GM12872 (cell line): ENCODE measurements around the gene TSHZ2.

Experiments
- TF ChIP-seq, protein P1 (sequence below): IDR thresholded peaks from 3 replicates; pipeline ENCODE4 v1.5.1; 2011; ENCODE audit warnings: low read depth, mild to moderate bottlenecking, low read length, moderate library complexity; ENCODE audit not compliant: insufficient read depth

TSHZ2 gene

DNA sequence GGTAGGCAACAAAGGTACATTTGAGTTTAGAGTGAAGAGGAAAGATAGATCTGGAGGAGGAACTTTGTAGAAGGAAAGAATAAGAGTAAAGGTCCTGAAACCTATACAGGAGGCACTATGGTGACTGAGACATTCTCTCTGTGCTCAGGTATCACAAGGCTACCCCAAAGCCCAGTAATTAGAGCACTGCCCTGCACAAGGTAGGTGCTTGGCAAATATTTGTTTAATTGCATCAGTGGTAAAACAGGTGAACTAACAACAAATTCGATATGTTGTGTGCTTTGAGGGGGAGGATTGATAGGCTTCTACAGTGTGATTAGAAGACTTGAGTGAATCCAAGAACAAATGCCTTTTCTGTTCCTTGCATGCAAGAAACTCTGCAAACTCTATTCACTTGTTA is 6.8 kb upstream of the TSHZ2 start:
- TF ChIP-seq, protein P1, sequence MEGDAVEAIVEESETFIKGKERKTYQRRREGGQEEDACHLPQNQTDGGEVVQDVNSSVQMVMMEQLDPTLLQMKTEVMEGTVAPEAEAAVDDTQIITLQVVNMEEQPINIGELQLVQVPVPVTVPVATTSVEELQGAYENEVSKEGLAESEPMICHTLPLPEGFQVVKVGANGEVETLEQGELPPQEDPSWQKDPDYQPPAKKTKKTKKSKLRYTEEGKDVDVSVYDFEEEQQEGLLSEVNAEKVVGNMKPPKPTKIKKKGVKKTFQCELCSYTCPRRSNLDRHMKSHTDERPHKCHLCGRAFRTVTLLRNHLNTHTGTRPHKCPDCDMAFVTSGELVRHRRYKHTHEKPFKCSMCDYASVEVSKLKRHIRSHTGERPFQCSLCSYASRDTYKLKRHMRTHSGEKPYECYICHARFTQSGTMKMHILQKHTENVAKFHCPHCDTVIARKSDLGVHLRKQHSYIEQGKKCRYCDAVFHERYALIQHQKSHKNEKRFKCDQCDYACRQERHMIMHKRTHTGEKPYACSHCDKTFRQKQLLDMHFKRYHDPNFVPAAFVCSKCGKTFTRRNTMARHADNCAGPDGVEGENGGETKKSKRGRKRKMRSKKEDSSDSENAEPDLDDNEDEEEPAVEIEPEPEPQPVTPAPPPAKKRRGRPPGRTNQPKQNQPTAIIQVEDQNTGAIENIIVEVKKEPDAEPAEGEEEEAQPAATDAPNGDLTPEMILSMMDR: no peak

DNA sequence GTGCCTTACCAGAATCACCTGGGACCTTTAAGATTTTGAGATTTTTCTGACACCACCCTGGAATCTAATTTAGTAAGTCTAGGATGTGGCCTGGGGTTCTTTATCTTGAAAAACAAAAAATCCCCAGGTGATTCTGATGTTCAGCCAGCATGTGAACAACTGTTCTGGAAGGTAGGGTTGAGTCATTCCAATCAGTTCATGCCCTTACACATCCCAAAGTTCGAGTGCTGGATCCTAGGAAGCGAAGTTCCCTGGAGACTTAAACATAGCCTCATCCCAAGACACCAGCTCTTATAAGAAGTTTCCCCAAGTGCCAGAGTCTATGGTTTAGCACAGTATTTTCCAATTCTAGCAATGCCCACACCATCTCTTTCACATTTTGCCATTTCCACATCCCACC is 6.3 kb upstream of the TSHZ2 start:
- TF ChIP-seq, protein P1: no peak

DNA sequence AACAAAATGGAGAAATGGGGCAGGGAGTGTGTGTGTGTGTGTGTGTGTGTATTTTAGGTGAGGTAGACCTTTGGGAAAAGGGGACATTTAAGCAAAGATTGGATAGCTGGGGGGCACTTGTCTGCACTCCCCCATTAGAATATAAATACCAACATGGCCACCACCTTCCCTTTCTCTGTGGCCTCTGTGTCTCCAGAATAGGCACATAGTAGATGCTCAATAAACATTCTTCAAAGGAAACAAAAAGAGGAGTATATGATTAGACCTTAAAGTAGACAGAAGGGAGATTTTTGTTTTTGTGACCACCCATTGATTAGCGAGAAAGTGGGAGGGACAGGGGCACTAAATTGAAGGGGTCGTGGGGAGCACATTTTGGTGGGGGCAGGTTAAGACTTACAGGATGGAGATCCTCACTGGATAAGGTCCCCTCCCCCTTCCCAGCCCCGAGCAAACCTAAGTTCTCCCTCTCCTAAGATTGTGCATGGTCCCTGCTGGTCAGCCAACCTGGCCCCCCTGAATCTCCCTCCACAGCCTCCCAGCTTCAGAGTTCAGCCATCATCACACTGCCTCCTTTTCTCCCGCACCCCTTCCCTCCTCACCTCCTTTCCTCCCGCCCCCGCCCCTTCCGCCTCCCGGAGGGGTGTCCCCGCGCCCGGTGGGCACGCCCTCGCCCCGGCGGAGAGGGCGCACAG is 514 bp upstream of the TSHZ2 start:
- TF ChIP-seq, protein P1: no peak

DNA sequence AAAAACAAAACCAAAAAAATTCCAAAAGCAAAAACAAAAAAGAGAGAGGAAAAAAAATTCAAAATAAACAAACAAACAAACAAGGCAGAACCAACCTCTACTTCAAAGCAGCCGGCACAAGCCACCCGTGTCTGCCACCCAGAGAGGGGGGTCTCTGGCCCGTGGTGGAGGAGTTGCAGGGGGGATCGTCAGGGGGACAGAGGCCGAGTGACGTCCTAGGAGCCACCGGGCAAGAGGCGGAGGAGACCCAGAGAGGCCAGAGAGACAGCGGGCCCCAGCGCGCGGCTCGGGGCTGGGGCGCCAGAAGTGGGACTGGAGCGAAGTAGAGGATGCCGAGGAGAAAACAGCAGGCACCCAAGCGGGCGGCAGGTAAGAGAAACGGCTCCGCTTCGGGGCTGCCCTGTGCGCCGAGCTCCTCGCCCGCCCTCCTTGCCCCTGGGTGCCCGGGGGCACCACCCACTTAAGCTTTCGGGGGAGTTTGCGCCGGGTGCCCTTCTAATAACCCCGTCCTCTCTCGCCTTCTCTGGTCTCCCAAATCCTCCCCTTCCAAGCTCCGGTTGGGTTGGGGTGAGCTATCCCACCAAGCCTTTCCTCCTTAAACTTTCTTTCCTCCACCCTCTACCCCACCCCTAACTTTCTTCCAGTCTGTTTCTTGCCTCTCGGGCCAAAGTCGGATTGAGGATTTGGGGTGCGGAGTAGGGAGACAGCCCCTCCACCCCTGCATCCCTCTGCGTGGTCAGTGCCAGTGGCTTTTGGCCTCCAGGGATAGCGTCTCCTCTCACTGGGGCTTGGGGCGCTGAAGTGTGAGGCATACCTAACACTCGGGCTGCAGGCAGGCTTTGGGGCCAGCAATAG is 1.0 kb downstream of the TSHZ2 start:
- TF ChIP-seq, protein P1: no peak

DNA sequence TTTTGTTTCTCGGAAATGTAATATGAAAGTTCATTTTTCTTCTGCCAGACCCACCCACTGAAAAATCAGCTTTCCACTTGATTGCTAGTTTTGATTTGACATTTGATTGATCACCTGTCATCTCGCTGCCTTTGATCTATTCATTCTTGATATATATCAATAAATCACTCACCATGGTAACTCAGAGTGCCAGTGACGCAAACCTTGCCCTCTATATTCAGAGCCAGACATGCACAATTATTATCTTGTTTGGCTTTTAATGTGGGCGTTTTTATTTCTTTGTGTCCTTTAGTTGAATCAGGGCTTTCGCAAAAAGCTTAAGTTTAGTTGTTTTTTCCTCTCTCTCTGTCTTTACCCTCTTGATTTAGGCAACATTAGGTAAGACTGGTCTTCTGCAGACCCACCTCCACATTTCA is 2.0 kb downstream of the TSHZ2 start:
- TF ChIP-seq, protein P1: no peak

DNA sequence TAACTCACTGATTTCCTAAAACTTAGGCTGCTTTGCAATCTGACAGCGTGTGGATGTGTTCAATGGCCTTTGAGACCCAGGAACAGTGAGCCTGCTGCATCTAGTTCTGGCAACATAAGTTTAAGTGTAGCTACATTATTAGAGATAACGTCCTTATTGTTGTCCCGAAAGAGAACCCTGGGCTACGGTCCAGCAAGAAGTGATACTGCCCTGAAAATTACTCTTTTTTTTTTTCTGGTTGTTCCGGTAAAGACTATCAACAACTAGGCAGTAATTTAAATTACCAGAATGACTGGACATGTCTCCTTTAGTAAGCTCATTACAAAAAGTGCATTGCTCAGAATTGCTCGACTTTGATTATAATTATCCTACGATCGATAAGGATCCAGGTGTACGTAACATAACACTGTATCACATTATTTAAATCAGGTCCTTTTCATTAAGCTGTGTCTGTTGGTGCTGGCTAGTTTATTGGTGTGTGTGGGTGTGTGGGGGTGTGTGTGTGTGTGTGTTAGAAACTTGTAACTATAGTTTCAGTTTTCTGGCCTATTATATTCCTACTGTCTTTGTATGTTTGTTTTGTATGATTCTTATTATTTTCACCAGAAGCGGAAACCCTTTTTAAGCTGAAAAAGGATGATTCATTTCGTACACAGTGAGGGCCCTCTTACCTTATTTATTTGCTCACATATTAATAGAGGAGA is 3.0 kb downstream of the TSHZ2 start:
- TF ChIP-seq, protein P1: no peak
